Brain pericyte (primary cell): Measurements from ENCODE around the gene VCX3A.
"Not testable (repeated sequence)": the region's sequence is repeated elsewhere in the genome, so short reads cannot be mapped to it uniquely, and the experiment has no call there.

Source experiments
- DNase-seq: peaks from one replicate; pipeline ENCODE4 v3.0.0-alpha.2; 2012; ENCODE audit warnings: low read depth, low spot score

The VCX3A gene

DNA sequence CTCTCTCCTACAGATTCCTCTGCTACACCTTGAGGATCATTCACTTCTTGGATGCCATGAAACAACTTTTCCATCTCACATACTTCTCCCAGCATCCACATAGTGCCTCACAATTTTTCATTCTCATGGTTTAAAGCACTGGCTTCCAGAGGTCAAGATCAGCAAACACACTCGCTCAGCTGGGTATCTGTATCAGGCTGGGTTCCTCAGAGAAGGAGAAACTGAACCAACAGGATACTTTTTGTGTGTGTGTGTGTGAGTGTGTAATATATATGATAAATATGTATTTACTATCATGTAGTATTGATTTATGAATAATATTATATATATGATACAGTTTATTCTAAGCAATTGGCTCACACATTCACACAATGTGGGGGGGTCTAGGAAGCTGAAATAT lies at the start of gene VCX3A:
TSS of gene VCX3A (minus strand) at position 101 of the 400 bp plus-strand sequence. CDS start 621 bp downstream, outside the sequence.
- not testable (repeated sequence) for DNase-seq

DNA sequence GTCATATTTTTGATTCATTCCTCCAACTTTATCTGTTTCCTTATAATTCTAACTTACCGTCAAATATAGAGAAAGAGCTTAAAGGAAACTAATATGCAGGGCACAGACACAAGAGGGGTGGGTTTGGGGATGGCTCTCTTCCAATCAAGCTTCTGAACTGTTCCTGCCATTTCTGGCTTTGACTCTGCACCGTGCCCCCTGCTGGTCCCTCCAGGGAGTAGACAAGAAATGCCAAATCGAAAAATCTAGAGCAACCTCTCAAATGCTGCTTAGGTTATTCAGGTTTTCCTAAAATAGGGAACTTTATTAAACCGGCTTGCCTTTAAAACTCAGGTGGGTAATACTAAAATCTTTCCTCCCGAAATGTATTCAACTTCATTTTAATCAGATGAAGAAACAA lies 39.8 kb upstream of the VCX3A start:
- DNase-seq = no peak

DNA sequence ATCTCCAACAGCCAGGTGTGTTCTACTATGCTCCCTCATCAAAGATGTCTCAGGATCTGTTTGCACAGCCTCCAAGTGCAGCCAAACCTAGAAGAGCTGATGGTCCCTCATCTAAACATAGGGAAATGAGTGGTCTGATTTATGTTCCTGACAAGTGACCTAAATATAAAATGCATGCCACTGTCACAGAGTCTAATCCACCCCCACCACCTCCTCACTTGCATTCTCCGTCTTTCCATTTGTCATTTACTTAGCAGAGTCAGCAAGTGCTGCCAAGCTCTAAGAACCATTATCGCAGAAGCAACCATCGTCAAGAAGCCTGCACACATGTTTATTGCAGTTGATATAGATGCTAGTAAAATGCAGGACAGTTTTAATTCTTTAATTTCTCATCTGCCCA lies 33.1 kb upstream of the VCX3A start:
- DNase-seq = no peak

DNA sequence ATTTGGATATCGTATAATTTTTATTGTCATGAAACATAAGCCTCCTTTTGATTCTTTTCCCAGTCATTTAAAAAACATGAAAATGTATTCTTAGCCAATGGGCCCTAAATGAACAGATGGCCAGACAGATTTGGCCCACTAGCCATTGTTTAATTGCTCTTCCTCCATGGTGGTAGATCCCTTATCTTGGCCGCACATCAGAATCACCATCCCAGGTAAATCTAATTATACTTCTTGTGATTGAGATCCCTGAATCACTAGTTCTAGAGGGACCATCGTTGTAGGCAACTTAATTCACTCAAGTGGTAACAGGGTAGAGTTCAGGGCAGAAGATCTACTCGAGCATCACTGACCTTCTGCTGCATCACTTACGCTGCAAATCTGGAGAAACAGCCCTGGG lies 24.1 kb upstream of the VCX3A start:
- no peak for DNase-seq

DNA sequence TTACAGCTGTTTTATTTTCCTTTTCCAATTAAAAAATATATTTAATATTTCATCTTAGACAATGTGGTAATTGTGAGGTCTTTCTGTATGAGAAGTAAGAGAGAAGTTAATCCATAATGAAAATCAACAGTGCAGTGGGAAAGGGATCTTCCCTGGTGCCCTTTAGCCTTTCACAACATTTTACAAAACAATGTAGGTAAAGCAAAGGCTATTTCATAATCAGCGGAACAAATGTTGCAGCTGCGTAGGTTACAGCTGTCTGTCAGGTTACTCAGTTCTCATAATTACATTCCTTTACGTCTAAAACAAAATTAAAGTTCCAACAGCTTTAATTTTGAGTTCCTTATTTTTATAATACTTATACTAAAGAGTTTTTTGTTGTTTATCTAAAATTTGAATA lies 22.8 kb upstream of the VCX3A start:
- no peak for DNase-seq

DNA sequence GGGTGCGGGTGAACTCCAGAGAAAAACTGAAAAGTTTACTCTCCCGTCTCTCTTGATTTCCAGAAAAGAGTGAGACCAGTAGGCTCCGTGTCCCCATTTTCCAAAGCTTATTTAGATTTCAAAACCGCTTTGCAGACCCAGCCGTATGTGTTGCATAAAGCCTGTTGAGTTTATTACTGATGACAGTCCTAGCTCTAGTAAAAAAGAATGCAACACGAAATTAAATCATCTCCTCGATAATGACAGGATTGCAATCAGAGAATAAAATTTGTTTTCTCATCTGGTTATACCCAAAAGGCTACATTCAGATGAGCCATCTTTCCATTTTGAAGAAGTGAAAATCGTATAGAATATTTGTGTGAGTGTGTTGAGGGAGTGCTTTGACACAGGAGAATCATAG lies 16.1 kb upstream of the VCX3A start:
- no peak for DNase-seq

DNA sequence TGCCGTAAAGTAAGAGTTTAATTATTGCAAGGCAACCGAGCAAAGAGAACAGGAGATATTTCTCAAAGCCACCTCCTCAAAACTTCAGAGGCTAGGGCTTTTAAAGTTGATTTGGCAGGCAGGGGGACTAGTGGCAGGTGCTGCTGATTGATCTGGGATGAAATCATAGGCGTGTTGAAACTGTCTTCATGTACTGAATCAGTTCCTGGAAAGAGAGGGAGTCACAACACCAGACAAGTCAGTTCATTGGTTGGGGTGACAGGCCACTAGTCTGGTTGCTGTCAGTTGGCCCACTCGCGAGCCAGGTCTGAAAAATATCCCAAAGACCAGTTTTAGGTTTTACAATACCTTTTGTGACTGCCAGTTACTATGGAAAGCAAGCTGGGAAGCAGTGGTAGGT lies 10.8 kb upstream of the VCX3A start:
- no peak for DNase-seq

DNA sequence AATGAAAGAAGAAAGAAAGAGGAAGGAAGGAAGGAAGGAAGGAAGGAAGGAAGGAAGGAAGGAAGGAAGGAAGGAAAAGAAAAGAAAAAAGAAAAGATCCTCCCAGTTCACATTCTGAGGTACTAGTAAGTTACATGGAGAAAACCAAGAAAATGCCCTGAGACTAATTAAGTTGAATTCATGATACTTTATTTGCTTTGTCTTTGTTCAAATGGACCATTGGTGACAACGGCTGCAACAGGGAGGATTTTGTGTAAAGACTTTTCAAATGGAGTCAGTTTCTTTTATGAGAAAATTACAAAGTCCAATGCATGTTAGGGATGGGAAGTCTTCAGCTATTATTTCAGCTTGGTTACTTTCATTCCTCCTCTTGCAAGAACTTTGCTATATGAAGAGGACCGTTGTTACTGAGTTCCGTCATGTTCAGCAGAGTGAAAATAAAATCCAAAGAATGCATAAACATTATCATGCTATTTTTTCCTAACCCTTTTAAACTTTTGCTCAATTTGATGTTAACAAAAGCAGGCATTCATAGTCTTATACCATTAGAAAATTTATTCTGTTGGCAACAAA lies 8.3 kb downstream of the VCX3A start:
- DNase-seq = no peak

DNA sequence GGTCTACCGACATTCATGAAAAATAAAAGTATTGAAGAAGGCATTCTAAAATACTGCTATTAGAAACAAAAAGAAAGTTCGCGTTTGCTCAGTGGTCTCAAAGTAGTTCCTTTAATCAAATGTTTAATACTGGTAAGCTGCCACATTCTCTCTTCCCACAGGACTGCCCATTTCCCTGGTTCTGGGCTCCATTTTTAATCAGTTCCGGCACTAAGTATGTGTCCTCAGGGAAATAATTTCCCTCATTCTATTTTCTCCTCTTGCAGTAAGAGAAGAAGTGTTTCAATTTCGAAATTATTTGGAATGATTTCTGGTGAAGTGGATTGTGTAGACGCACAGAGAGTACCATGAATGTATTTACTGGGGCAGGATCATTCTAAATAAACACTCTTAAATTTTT lies 17.5 kb downstream of the VCX3A start:
- DNase-seq = no peak

DNA sequence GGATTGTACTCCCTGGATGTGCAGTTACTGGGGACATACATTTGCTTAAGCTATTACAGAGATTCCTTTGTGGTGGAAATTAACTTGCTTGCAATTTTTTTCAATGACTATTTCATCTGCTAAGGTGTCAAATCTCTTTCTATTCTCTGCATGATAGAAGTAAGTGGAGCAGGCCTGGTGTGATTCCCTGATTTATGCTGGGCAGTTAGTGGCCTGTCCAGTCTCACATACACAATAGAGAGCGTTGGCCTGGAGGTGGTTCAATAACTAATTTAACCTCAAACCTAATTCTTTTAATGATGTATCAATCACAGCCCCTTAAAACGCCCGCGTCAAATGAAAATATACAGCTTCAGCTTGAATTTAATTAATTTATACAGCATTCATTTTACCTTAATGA lies 28.5 kb downstream of the VCX3A start:
- no peak for DNase-seq

DNA sequence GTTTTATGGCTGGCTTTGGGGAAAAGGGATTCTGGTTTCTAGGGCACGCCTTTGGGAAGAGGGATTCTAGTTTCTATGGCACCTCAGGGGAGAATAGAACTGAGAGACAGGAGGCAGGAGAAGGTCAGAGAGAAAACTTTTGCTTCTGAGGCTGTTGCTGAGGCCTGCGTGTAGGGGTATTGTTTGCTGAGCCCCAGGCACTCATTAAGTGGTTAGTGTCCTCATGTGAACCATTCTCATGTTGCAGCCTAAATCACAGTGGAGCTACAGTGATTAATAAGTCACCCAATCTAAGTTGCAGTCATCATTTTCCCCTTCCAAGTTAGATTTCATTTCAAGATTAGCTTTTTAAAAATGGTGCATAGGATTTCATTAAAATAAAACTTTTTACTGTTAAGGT lies 29.0 kb downstream of the VCX3A start:
- DNase-seq = no peak

DNA sequence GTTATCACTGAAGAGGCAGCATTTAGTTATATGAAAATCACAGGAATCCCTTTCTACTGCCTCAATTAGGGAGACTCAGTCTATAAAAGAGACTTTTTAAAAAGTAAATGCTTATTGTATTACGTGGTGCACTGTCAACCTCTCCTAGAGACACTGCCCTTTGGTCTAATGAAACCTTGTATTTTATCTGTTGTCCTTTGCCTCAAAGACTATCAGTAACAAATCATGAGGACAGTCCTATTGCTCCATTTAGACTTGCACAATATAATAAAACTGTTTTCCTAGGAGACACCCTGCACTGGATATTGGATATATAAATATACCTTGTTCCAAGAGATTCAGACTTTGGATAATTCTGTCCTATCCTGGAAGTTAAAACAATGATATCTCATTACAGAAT lies 34.2 kb downstream of the VCX3A start:
- DNase-seq = no peak

DNA sequence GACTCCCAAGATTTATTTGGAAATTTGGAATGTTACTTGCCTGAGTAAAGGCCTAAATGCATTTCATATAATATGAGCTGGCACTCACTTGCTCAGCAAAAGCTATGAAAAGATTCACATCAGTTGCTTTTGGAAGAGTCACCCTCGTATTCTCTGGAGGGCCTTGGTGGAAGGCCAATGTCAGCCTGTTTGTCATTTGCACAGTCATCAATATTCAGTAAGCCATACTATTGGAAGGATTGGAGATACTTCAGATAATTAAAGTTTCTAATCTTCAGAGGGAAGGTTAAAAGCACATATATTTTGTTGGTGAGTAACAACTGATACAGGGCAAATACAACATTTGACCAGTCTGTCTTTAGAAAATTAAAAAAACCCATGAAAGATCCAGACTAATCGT lies 36.6 kb downstream of the VCX3A start:
- no peak for DNase-seq
